Colon (tissue), 2 donors: ENCODE measurements around the gene HYAL3.
"Not testable (repeated sequence)": the region's sequence is repeated elsewhere in the genome, so short reads cannot be mapped to it uniquely, and the experiment has no call there.

Experiments
- FAIRE-seq: peaks from 2 replicates; lab custom pipeline; 2012; peaks lifted over from hg19 to GRCh38; lab: Jason Lieb, UNC
- donor health status: control.
- donor health status: control.

HYAL3 gene

DNA sequence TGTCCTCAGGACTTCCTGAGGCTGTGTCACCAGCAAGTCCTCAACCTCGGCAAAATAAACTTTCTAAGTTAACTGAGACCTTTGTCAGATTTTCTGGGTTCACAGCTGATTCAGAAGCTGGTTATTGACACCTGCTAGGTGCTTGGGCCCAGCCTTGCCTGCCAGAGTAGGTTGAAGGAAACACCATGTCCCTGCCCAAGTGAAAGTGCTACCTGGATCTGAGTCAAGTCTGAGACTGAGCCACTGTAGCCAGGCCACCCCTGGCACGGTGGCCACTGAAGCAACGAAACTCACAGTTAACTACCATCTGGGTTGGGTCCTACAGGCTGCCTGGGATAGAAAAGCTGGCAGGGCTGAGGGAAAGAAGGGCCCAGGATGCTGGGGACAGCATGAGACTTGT is 15.1 kb upstream of the HYAL3 start:
- no peak for FAIRE-seq

DNA sequence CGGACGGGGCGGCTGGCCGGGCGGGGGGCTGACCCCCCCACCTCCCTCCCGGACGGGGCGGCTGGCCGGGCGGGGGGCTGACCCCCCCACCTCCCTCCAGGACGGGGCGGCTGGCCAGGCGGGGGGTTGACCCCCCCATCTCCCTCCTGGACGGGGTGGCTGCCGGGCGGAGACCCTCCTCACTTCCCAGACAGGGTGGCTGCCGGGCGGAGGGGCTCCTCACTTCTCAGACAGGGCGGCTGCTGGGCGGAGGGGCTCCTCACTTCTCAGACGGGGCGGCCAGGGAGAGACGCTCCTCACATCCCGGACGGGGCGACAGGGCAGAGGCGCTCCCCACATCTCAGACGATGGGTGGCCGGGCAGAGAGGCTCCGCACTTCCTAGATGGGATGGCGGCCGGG is 12.8 kb upstream of the HYAL3 start:
- not testable (repeated sequence) for FAIRE-seq

DNA sequence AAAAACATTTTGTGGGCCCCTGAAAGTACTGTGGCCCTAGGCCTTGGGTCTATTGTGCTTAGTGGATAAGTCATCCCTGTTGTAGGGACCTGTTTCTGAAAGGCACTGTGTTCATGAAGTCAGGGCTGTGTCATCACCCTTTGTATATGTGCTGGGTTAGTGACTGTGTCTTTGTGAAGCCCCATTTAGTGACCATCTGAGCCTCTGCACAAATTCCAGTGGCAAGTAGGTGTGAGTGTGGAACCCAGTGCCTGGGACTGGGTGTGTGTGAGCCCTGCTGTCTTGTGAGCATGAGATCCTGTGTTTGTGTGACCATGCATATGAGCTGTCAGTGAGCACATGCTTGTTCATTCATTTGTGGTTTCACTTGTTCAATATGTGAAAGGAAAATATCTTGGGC is 5.4 kb upstream of the HYAL3 start:
- no peak for FAIRE-seq

DNA sequence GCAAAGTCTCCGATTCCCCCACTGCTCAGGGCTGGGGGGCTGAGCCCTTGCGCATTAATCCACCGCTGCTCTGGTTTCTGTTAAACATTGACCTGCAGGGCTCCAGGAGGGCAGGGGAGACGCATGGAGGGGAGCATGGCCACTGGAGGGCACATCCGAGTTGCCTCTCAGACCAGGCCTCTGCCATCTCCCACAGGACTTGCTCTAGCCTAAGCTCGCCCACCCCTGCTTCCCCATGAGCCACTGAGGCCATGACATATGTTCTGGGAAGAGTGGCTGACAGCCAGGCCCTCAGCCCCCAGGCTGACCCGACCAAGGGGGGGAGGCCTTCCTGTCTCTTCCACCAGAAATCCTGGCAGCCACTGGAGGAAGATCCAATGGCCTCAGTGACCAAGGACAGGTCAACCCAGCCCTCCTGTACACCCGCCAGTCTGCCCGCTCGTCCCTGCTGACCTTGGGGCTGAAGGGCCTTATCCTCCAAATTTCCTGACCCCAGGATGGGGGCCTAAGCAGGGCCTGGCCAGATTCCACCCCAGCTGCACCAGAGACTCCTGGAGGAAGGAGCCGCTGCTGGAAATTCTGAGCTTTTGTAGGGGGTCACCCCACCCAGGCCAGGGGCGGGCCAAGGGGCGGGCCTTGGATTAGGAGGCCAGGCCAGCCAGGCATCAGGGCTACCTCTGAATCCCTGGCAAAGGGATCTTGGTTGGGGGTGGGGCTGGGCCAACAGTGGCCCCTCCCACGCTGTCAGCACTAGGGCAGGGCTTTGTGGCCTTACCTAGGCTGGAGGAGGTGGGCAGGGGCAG is 4.0 kb upstream of the HYAL3 start, which contains the start of gene HYAL1:
Gene HYAL1 (minus strand): TSS at position 562 of the 803 bp plus-strand sequence. CDS start 618 bp downstream, outside the sequence.
- FAIRE-seq, result no peak

DNA sequence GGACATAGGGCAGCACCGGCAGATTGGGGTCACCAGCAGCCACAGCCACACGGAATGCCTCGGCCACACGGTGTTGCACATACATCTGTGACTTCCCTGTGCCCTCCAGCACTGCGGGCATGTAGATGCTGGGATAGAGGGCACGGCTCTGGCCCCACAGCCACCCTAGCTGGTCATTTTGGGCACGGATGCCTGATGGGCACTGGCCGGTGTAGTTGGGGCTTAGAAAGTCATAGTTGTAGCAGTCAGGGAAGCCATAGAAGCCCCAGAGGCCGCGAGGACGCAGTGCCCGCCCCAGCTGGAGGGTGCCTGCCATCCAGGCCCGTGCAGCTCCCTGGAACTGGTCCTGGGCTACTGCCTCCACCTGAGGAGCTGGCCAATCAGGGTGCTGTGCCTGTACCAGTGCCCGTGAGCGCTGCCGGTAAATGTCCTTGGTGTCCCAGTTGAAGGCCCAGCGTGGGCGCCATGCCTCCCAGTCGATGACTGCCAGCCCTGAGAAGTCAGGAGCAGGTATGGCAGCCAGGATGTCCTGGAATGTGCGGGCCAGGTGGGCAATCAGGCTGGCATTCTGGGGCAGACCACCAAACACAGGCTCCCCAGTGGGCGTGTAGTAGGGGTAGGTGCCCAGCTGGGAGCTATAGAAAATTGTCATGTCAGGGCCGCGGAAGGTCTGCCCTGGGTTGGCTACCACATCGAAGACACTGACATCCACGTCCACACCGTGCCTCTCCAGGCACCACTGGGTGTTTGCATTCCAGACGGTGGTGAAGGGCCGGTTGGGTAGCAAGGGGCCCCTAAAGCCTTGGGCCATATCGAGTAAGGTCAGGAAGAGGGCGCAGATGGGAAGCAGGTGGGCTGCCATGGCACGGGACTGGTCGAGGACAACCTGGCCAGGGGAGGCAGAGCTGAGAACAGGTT is 3.1 kb upstream of the HYAL3 start:
- no peak for FAIRE-seq

DNA sequence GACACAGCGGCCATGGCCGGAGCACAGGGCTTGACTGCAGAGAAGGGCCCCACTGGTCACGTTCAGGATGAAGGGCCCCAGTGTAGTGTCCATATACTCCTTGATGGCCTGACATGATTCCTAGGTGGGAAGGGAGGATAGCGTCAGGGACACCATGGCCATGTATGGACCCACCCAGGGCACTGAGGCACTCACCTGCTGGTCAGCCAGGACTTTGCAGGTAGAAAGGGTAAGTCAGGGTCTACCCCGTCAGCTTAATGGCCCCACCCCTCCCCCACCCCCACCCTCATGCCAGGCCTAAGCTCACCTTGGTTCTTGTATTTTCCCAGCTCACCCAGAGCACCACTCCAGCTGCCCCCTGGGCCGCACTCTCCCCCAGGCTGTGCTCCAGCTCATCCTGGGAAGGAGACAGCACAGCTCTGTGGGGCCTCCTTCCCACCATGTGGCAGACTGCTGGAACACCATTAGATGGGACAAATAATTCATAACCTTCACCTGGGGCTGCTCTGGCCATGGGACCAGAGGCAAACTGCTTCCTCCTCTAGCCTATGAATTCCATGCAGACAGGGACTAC is 1.6 kb upstream of the HYAL3 start:
- no peak for FAIRE-seq

DNA sequence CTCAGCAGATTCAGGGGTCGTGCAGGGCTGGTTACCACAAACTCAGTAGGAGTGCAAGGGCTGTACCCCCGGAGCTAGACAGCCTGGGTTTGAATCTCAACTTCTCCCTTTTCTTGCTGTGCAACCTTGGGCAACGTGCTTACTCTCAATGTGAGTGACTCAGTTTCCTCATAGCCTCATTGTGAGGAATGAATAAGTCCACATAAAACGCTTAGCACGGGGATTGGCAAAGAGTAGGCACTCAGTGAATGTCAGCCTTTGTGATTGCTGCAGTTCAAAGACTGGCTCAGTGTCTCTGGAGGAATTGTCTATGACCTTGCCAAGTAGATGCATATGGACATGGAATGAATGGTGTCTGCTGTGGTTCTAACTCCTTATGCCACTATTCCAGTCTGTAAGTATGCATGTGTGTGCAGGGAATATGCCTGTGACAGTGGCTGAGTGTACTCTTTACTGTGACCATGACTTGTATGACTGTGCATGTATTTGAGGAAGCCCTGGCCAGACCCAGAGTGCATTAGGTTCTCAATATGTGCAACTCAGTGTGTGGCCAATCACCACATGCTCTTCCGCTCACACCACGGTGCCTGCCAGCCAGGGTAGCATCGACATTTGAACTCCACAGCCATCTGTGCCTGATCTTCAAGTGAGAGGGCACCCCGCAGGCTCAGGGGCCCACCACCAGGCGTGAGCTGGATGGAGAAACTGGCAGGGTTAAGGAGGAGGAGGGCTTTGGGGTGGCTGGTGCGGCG is 900 bp upstream of the HYAL3 start:
- FAIRE-seq, result no peak

DNA sequence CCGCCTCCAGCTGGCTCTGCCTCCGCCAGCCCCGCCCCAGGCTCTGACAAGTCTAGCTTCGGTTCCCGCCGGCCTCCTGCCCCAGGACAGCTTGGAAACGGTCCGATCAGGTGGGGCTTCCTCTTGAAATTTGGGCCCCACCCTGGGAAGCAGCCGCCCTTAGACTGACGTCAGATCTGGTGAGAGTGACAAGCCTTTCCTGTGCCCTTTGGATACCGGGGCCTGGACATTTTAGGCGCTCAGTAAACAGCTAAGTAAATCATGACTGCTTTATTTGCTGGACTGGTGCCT is 378 bp upstream of the HYAL3 start:
- FAIRE-seq, result peak; percentile 97

DNA sequence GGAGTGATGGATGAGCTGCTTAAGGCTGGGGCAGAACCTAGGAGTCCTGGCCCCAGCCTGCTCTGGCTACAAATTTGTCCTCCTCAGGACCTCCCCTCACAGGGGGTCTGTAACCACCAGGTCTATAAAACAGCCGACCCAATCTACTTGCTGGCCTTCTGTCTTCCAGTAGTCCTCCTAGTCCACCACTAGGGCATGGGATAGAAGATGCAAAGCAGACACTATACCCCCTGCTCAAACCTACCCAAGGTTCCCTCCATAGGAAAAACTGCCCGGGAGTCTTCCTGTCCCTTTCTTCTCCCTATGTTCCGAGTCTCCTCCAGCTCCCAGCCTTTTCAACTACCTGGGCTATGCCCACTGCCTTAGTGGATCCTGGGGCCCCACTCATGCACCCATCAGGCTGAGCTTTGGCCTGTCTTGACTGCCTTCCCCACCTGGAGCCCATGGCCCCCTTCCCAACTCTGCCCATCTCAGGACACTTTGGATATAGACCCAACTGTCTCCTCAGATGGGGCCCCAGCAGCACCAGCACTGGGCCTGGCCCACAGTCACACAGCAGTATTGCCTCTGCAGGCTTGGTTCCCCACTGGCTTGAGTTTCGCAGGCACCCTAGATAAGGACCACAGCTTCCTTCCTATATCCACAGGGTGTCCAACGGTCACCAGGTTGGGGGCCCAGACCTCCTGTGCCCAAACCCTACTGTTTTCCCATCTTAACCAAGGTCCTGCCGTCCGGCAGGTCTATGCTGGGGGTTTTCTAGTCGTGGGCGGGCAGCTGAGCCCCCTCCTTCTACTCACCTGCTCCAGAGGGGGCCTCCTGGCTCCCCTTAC is 1.1 kb downstream of the HYAL3 start:
- FAIRE-seq, result no peak

DNA sequence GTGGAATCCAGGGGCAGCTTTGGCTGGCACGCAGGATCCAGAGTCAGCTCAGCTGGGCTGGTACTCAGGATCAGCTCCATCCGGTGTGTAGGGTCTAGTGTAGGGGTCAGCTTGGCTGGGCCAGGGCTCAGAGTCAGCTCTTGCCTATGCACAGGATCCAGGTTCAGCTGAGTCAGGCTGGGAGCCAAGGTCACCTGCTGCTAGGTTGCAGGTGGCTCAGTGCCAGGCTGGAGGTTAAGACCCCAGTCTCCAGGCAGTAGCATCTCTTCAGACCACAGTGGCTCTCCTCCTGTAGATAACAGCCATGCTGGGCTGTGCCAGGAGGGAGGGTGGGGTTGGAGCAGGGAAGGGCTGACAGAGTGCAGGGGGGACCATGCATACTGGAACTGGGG is 1.8 kb downstream of the HYAL3 start:
- no peak for FAIRE-seq

DNA sequence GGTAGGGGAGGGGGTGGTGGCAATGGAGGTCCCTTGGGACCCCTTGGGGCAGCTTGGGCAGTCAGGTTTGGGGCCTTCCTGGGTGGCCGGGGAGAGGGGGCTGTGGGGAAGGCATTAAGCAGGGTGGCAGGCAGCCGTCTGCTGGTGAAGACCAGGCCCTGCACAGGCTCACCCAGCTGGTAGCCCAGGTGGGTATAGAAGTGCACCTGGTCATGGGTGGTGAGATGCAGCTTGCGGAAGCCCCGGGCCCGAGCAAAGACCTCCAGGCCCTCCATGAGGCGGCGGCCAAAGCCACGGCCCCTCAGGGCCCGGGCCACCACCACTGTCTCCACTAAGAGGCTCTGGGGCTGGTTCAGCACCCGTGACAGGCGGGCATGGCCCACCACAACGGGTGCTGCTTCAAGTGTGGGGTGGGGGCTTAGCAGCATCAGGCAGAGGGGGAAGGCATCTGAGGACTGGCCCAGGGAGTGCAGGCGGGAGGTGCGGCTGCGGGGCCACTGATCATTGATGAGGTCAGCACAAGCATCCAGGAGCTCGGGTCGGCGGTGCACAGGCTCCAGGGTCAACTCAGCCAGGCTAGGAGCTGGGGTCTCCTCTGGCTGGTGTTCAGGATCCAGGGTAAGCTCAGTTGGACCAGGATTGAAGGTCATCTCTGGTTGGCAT is 2.4 kb downstream of the HYAL3 start:
- no peak for FAIRE-seq

DNA sequence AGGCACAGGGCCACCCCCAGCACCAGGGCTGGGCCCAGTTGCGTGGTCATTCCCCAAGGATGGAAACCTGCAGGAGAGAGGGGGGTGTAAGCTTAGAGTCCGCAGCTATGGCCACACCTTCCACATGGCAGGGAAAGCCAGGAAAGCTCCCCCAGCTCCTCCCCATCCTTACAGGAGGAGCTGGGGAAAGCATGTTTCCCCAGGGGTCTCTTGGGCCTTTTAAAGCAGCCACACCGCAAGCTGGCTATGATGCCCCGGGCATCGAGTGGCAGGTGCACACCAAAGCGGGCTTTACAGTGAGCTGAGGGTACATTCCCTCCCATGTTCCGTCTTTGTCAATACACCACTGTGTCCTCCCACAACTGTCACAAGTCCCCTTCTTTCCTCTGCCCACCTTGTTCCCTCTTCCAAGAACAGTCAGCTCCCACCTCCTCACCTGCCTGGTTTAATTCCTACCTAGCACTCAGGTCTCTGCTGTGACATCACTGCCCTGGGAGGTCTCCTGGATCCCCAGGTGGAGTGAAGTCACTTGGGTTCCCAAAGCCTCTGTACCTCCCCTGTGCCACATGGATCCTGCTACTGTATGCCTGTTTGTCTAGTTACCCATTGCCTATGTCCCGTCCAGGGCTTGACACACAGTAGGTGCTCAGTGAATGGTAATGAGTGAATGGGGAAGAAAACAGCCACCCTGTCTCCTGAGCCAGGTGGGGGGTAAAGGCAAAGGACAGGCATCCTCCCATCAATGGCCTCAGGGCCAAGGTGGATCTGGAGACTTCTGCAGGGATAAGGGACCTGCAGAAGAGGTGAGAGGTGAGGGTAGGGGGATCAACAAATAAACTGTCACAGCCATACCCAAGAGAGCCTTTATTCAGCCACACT is 3.4 kb downstream of the HYAL3 start:
- no peak for FAIRE-seq

DNA sequence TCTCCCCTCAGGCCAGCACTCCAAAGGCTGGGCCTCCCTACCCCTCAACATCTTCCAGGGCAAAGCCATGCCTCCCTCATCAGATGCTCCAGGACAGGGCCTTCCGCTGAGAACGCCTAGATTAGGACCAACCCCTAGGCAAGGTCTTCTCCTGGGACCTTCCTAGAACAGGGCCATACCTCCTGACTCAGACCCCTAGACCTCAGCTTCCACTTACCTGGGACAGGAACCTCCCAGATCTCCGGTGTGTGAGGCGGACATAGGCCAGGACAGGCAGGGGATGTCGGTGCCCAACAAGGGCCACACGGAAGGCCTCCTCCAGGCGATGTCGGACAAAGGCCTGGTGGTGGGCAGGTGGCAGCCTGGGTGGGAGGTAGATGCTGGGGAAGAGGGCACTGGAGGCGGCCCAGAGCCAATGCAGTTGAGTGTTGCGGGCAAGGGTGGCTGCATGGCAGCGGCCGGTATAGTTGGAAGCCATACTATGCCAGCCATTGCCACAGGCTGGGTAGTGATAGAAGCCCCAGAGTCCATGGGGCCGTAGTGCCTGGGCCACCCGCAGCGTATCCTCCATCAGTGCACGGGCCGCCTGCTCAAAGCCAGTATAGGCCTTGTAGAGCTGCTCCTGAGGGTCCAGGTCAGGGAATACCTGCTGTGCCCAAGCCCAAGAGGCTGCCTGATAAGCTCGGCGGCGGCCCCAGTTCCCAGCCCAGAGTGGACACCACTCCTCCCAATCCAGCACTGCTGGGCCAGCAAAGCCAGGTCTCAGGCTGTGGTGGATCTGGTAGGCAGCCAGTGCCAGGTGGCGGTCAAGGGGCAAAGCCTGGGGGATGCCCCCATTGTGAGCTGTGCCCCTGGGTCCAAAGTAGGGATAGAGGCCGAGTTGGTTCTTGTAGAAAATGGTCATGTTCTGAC is 4.5 kb downstream of the HYAL3 start:
- no peak for FAIRE-seq

DNA sequence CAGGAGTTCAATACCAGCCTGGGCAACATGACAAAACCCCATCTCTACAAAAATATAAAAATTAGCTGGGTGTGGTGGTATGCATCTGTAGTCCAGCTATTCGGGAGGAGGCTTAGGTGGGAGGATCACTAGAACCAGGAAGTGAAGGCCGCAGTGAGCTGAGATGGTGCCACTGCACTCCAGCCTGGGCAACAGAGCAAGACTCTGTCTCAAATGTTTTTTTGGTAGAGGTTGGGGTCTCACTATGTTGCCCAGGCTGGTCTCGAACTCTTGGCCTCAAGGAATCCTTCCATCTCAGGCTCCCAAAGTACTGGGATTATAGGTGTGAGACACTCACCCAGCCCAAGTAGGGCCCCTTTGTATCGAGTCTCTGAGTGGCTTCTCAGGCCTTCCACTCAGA is 5.1 kb downstream of the HYAL3 start:
- no peak for FAIRE-seq

DNA sequence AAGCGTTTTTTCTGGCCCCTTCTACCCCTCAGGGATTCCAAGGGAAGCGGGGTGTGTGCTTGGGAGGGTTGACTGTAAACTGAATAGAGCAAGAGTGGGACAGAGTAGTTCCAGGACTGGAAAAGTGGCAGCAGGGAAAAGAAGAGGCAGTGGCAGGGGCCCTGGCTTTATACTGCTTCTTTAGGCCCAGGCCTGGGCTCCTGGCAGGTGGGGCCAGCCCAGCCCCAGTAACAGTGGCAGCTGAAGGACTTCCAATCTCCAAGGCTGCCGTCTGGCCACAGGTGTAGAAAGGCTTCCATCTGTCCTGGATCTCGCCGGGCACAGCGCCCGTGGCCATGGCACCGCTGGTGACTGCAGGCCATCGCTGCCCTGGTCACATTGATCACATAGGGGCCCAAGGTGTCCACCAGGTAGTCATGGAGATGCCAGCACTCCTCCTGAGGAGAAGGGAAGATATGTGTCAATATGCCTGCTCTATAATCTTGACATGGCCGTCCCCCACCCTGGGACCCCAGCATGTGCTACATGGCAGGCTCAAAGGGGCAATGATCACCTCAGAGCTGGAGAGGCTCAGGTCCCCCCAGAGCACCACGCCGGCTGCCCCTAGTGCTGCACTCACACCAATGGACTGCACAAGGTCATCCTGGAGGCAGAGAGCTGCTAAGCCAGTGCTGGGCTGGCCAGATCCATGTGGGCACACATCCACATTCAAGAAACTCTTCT is 6.0 kb downstream of the HYAL3 start:
- FAIRE-seq, result no peak

DNA sequence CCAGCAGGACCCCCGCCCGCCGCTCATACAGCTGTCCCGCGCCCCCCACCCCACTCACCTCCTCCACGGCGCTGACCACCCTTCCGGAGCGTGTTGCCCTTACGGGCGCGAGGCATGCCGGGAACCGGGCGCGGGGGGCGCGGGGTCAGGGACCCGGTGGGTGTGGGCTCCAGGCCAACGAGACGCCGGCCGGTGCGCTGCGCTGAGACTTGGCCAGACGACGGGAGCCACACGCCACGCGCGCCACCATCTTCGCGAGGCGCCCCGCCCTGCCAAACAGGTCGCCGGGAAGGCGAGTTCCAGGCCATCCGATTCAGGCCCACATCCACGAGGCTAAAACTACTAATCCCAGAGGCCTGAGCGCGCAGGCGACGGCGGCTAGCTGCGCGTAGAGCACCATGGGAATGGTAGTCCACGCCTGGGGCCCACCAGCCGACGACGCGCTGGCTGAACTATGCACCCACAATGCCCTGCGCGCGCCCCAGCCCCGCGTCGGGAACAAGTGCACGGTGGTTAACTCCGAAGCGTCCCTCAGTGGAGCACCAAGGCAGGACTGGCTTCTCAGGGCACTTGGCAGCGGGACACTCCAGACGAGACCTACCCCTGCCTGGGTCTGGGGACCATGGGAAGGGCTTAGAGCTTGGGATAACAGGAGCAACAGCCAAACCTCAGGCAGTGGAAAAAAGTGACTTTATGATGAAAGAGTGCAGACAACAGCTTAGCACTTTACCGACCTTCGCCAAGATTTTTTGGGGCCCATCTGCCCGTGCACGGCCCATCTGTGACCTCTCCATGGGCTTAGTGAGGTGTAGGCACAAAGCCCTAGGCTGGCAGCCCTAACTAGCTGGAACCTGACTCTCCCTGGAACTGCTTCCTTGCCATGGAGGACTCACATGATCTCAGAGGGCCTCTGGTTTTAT is 6.8 kb downstream of the HYAL3 start, which contains the start of gene IFRD2:
Gene IFRD2 (minus strand): TSS at position 271 of the 920 bp plus-strand sequence. CDS start 155 bp downstream, at position 116.
- peak; percentile 79 for FAIRE-seq

DNA sequence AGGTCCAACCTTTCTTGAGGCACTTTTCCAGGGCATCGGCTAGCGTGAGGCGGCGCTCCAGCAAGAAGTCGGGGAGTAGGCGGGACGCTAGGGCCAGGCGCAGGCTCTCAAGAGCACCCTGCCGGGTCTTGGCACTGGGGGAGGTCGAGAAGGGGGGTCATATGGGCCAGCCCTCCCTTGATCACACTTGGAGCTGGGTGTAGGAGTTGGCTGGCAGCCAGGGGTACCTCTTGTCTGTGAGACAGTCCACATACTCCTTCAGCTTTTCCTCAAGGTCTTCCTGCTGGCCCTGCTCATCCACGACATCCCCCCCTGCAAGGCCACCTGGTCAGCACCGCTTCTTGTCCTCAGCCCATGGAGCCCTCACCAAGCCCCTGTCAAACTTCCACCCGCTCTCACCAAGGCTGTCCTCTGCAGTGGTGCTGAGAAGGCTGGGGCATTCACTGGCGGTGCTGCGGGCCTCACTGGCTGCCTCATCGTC is 9.0 kb downstream of the HYAL3 start:
- FAIRE-seq, result no peak
